Fibroblast of pulmonary artery (primary cell): Measurements from ENCODE around the gene SSNA1.

ENCODE experiments used
- DNase-seq: peaks from one replicate; pipeline ENCODE4 v3.0.0-alpha.2; 2010; ENCODE audit warnings: low read depth
- H3K4me3 ChIP-seq: replicated peaks from 2 replicates; pipeline ENCODE4 v1.5.1; 2011; ENCODE audit warnings: low read depth, mild to moderate bottlenecking, control low read depth, low read length, moderate library complexity
- TF ChIP-seq, protein P1 (sequence below): IDR thresholded peaks from 2 replicates; pipeline ENCODE4 v1.5.1; 2011; ENCODE audit warnings: mild to moderate bottlenecking, control low read depth, low read length, inconsistent platforms; ENCODE audit errors: missing control alignments

Gene SSNA1

DNA sequence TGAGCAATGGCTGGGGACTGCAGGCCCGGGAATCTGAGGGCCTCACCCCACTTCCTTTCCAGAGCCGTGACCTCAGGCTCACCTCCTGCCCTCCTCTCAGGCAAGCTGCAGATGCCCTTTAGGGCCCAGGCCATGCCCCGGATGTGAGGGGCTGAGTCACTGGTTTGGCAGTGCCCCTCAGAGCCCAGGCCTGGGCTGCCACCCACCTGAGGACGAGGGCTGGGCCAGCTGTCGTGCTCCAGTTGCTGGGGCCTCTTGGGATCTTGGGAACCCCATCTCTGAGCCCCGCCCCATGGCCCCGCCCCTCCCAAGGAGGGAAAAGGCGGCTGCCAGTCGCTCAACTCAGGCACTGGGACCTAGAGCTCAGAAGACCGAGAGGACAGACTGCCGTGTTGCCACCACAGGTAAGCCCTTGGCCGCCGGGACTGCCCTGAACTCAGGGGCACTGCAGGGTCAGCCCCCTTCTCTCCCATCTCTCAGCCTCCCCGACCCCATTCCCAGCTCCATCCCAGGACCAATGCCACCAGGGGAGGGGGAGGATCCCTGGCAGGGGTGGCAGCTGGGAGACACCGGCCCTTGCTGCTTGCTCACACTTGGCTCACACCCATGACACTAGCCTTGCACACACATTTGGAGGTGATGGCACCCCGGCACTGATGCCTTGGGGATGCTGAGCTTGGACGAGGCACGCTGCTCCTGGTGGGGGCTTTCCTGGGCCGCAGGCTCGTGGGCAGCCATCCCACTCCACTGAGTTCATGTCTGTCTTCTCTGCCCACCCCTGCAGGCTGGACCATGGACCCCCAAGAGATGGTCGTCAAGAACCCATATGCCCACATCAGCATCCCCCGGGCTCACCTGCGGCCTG lies 36.6 kb downstream of the SSNA1 start, which contains the start of gene CYSRT1:
CYSRT1 (plus strand) TSS at position 345 of the 865 bp plus-strand sequence; CDS start at position 793, 448 bp downstream.
- peak within 1 kb of the TSS; percentile 84 for H3K4me3 ChIP-seq
- TF ChIP-seq, protein P1, sequence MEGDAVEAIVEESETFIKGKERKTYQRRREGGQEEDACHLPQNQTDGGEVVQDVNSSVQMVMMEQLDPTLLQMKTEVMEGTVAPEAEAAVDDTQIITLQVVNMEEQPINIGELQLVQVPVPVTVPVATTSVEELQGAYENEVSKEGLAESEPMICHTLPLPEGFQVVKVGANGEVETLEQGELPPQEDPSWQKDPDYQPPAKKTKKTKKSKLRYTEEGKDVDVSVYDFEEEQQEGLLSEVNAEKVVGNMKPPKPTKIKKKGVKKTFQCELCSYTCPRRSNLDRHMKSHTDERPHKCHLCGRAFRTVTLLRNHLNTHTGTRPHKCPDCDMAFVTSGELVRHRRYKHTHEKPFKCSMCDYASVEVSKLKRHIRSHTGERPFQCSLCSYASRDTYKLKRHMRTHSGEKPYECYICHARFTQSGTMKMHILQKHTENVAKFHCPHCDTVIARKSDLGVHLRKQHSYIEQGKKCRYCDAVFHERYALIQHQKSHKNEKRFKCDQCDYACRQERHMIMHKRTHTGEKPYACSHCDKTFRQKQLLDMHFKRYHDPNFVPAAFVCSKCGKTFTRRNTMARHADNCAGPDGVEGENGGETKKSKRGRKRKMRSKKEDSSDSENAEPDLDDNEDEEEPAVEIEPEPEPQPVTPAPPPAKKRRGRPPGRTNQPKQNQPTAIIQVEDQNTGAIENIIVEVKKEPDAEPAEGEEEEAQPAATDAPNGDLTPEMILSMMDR = no peak
- no peak for DNase-seq

DNA sequence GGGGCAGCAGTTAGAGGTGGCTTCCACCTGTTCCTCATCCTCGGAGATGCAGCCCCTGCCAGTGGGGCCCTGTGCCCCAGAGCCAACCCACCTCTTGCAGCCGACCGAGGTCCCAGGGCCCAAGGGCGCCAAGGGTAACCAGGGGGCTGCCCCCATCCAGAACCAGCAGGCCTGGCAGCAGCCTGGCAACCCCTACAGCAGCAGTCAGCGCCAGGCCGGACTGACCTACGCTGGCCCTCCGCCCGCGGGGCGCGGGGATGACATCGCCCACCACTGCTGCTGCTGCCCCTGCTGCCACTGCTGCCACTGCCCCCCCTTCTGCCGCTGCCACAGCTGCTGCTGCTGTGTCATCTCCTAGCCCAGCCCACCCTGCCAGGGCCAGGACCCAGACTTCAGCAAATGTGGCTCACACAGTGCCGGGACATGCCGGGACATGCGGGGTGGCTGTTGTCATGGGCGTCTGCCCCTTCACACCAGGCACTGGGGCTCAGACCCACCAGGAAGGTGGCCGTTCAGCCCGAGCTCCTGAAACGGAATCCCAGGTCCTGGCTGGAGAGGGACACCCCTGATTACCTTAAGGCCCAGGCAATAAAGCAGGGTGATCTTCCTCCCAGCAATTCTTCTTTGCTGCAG lies 37.3 kb downstream of the SSNA1 start:
- no peak overlapping the region for H3K4me3 ChIP-seq
- DNase-seq = no peak
- TF ChIP-seq, protein P1 = no peak

DNA sequence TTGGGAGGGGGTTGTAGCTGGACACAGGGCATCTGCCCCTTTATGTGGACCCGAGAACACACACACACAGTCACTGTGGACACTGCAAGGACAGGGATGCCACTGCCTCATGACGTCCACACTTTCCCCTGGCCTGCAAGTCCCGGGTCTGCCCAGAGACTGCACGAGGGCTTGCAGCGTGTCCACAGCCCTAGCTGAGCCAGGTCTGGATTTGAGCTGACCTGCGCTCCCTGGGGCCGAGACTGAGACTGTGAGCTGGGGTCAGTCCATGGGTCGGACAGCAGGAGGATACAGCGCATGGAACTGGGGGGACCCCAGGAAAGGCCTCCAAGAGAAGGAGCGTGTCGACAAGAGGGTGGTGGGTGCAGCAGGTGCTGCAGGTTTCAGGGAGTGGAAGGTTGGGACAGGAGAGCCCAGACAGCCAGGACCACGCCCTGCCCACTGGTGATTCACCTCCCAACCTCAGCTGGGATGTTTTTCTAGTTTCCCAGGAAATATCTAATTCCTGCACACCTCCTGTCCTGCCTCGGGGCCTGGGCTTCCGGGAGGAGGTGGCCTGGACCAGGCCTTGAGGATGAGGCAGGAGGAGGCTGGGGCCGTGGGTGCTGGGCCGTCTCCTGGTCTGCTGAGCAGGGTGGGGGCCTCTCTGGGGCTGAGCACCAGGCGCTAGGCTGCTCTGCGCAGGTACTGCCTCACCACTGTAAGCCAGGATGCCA lies 38.0 kb downstream of the SSNA1 start:
- DNase-seq = no peak
- H3K4me3 ChIP-seq = no peak overlapping the region
- TF ChIP-seq, protein P1 = no peak

DNA sequence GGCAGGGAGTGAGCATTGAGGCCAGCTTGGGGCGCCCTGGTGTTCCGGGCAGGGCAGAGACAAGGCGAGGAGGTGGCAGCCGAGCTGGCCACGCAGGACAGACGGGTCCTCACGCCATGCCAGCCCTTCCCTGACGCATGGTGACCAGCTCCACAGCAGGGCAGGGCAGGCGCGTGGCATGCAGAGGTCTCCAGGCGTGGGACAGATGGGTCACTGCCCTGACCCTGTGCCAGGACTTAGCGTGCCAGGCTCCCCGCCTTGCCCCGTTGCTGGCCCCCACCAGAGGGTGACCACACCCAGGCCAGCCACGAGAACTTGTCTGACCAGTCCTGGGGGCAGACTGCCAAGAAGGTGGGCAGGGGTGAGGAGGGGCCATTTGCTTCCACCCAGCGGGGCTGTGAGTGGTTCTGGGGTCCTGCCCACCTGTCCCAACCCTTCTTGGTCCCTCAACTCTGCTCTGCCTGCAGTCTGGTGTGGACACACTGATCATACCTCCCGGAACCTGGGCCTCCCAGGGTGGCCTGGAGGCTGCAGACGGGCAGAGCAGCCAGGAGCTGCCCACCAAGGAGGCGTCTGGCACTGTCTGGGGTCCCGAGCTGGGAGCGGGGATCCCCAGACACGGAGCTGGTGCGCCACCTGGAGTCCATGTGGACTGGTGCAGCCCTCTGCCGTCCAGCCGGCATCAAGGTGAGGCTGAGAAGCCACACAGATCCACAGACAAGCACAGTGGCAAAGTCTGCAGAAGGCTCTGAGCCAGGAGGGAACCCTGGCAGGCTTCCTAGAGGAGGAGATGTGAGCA lies 38.8 kb downstream of the SSNA1 start, which contains the start of gene RNF224:
RNF224 (plus strand) TSS at position 449 of the 799 bp plus-strand sequence. CDS start 834 bp downstream, outside the sequence.
- H3K4me3 ChIP-seq = no peak within 1 kb of the TSS
- DNase-seq = peak; percentile 82
- TF ChIP-seq, protein P1 = peak; percentile 89

DNA sequence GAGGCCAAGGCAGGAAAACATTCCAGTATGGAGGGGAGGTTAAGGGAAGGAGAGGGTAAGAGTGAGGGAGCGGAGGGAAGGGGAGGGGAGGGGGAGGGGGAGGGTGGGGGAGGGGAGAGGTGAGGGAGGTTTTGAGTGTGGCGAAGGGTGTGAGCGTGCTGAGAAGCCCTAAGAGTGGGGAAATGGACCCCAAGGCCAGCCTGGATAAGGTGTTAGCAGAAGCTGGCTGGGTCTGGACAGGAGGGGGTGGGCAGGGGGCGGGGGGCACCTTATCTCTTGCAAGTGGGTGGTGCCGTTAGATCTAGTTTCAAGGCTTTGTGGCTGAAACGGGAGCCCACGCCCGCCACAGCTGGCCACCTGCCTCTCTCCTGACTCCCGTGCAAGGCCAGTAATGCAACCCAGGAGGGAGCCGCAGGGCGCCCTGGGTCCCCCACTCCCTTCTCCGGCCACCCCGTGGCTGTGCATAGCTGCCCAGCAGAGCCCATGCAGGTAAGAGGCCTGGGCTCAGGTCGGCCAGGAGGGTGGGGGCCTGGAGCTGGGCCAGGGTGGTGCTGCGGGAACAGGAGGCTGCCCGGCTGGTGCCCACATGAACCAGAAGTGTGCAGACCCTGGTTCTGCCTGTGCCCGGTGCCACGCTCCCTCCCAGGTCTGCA lies 39.5 kb downstream of the SSNA1 start:
- no peak overlapping the region for H3K4me3 ChIP-seq
- TF ChIP-seq, protein P1 = no peak
- no peak for DNase-seq
